Right ventricle myocardium superior (tissue), 1 donor: ENCODE measurements around the gene RHOF. TPM values are rescaled to one million over a fixed set of nuclear protein-coding genes. Genes with fewer than 3 reads are reported as not detected.

Experiments
- ATAC-seq: fragments of 200-7000 bp; cut with Tn5 transposase; one replicate; pipeline ENCODE4 v1.9.1; 2020; ENCODE audit warnings: mild to moderate bottlenecking; ENCODE audit not compliant: poor library complexity
- DNase-seq: peaks from one replicate; pipeline ENCODE4 v3.0.0-alpha.2; 2020
- intact Hi-C: fragments of 100-400 bp; cut with DNase I; formaldehyde crosslinking; loops from one replicate; pipeline ENCODE4 v1.11.2; 2022
- total RNA-seq: library from RNA; stranded (reverse); fragmentation: NEBNext Ultra II Directional; extraction: Animal tissue kit (Norgen Biotek cat#: 25700); gene quantifications from one replicate; pipeline ENCODE4 v1.2.1, GENCODE V29; 2021
- donor health status: DM: no; HTN: yes; CAD: no; lungs with severe emphysema.

RHOF gene
- total RNA-seq, 1 donor from 2014 or later, result 41.8 TPM

GRCh38 chr12:121729021-121729420, 64.5 kb downstream of the RHOF start:
- ATAC-seq (no peak), DNase-seq (no peak)
- intact Hi-C loops, result no loop called here

Other genes starting within 250 kb of the RHOF start
- 10.3 TPM for gene KDM2B, start 212.7 kb downstream of the RHOF start, total RNA-seq
- 9.6 TPM for gene ORAI1, start 167.2 kb downstream of the RHOF start, total RNA-seq
- 0.11 TPM for gene MORN3, start 124.0 kb downstream of the RHOF start, total RNA-seq
- 9.1 TPM for gene TMEM120B, start 80.9 kb downstream of the RHOF start, total RNA-seq
- gene SETD1B, start 10.3 kb upstream of the RHOF start, total RNA-seq, result 8.6 TPM
- gene HPD, start 65.2 kb upstream of the RHOF start, total RNA-seq, result 2.7 TPM
- gene PSMD9, start 95.1 kb upstream of the RHOF start, total RNA-seq, result 34.9 TPM
- gene CFAP251, start 124.9 kb upstream of the RHOF start, total RNA-seq, result 0.65 TPM
- gene BCL7A, start 228.2 kb upstream of the RHOF start, total RNA-seq, result 15.1 TPM